CD4-positive, alpha-beta T cell (primary cell): ENCODE data around the gene UBE2B. TPM values are rescaled to one million over a fixed set of nuclear protein-coding genes. Genes with fewer than 3 reads are reported as not detected.

Source experiments
- ATAC-seq: fragments of 200-7000 bp; cut with Tn5 transposase; one replicate; pipeline ENCODE4 v1.10.0; 2022; ENCODE audit warnings: mild to moderate bottlenecking; ENCODE audit not compliant: poor library complexity
- CTCF ChIA-PET: fragments of 350-600 bp; sonication (Branson Sonifier 250); formaldehyde crosslinking; loops from one replicate; lab custom pipeline; 2021; ENCODE audit warnings: antibody characterized with exemption, inconsistent platforms; lab: Charles Lee
- POLR2A ChIA-PET: fragments of 350-600 bp; sonication (Branson Sonifier 250); formaldehyde crosslinking; loops from one replicate; lab custom pipeline; 2021; ENCODE audit warnings: antibody characterized with exemption, inconsistent platforms; lab: Charles Lee
- DNase-seq, 14 experiments: peaks; one replicate each; pipeline ENCODE4 v3.0.0-alpha.2; 2013 to 2020; ENCODE audit warnings: mixed read lengths in 2 of 14
- H3K27ac ChIP-seq, 2 donors: one replicate each; pipeline versions ENCODE4 v1.5.1 to v1.7.0; 2013; ENCODE audit warnings: low read length in 2 of 2, low read depth in 1 of 2, mild to moderate bottlenecking in 1 of 2
- H3K27me3 ChIP-seq, 2 experiments: 1 replicate in 1 of 2; 2 replicates in 1 of 2; pipeline versions ENCODE4 v1.6.1 to v1.7.0; 2013; ENCODE audit warnings: low read length in 2 of 2, control low read depth in 1 of 2, mild to moderate bottlenecking in 1 of 2, moderate library complexity in 1 of 2; ENCODE audit not compliant: insufficient read depth in 2 of 2, control insufficient read depth in 1 of 2
- H3K36me3 ChIP-seq: one replicate; pipeline ENCODE4 v1.6.1; 2013; ENCODE audit warnings: low read length, control low read depth; ENCODE audit not compliant: insufficient read depth
- H3K4me1 ChIP-seq: one replicate; pipeline ENCODE4 v1.6.1; 2013; ENCODE audit warnings: low read length, control low read depth; ENCODE audit not compliant: insufficient read depth
- H3K4me3 ChIP-seq: one replicate; pipeline ENCODE4 v1.5.1; 2013; ENCODE audit warnings: mild to moderate bottlenecking, low read length, moderate library complexity
- H3K9me3 ChIP-seq, 2 experiments: 1 replicate in 1 of 2; 2 replicates in 1 of 2; pipeline versions ENCODE4 v1.6.1 to v1.7.0; 2013; ENCODE audit warnings: low read length in 2 of 2, mild to moderate bottlenecking in 2 of 2, control low read depth in 1 of 2, moderate library complexity in 1 of 2; ENCODE audit not compliant: control insufficient read depth in 1 of 2, insufficient read depth in 1 of 2
- H3K27ac Mint-ChIP-seq: one replicate; pipeline ENCODE4 v1.8.0; 2020; ENCODE audit warnings: mixed read lengths
- H3K27me3 Mint-ChIP-seq: one replicate; pipeline ENCODE4 v1.8.0; 2021; ENCODE audit warnings: mixed read lengths
- H3K36me3 Mint-ChIP-seq: one replicate; pipeline ENCODE4 v1.8.0; 2021; ENCODE audit warnings: low read depth, mixed read lengths
- H3K4me1 Mint-ChIP-seq: one replicate; pipeline ENCODE4 v1.8.0; 2021; ENCODE audit warnings: low read depth, mixed read lengths
- H3K4me3 Mint-ChIP-seq: one replicate; pipeline ENCODE4 v1.8.0; 2020; ENCODE audit warnings: mild to moderate bottlenecking, mixed read lengths
- H3K9me3 Mint-ChIP-seq: one replicate; pipeline ENCODE4 v1.8.0; 2020; ENCODE audit warnings: mixed read lengths
- intact Hi-C, 2 experiments: fragments of 100-400 bp; cut with DNase I in 1 of 2; cut with micrococcal nuclease in 1 of 2; formaldehyde crosslinking; loops; one replicate each; pipeline versions ENCODE4 v1.15.1 to v1.9.0; 2023 to 2025; cut with DNase I, micrococcal nuclease
- total RNA-seq, 174 experiments: library from RNA in 2 of 174; stranded (reverse) in 2 of 174; gene quantifications; one replicate each; pipeline ENCODE4 v1.2.3 and lab custom pipeline; 2021 to 2026
- TF ChIP-seq, protein P1 (sequence below): fragments of 200-600 bp; IDR thresholded peaks from one replicate; pipeline ENCODE4 v1.8.0; 2022; ENCODE audit warnings: antibody characterized with exemption, mild to moderate bottlenecking

UBE2B gene
- total RNA-seq, 2 experiments from 2014 or later: 225 to 228 TPM

DNA sequence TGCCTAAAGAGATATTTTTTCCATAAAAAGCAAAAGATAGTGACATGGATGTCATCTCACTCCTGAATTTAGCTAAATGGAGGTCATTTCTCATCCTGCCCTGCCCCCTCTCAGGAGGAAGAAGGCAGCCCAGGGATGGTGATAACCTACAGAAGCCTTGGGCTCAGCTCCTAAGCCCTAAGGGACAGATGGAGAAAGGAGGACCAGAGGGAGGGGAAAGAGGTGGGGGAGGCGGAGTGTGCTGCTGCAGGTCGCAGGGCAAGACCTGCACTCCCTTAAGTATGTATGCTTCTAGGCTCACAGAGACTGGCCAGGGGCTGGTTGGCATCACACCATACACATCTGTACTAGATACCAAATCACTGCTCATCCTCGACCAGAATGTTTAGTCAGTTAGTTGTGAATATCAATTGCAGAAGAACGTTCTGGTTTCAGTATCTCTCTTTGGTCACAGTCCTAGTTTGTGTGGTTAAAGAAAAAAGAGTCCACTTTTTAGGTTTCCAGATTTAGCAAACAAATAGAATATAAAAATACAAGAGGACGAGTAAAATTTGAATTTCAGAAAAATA, 58.7 kb downstream of the UBE2B start:
- H3K4me3 Mint-ChIP-seq: no peak overlapping the region
- intact Hi-C loops: no loop called here
- ATAC-seq: no peak
- no peak for DNase-seq
- no peaks in the 10 kb centered on the region for H3K9me3 Mint-ChIP-seq
- no peak overlapping the region for H3K27ac Mint-ChIP-seq
- Histone ChIP-seq H3K4me3 (no peak overlapping the region), H3K36me3 (no peaks in the 10 kb centered on the region), H3K9me3 (no peaks in the 10 kb centered on the region), H3K27me3 (peaks cover 0 to 4% of the 10 kb centered on the region in 2 experiments), H3K4me1 (no peaks in the 10 kb centered on the region), H3K27ac (no peak overlapping the region)
- POLR2A ChIA-PET: interaction anchor here (0.6 kb wide), 1 partner anchor 36 kb away, joined by 3 read pairs; no protein-coding TSS in a partner anchor
- TF ChIP-seq, protein P1, sequence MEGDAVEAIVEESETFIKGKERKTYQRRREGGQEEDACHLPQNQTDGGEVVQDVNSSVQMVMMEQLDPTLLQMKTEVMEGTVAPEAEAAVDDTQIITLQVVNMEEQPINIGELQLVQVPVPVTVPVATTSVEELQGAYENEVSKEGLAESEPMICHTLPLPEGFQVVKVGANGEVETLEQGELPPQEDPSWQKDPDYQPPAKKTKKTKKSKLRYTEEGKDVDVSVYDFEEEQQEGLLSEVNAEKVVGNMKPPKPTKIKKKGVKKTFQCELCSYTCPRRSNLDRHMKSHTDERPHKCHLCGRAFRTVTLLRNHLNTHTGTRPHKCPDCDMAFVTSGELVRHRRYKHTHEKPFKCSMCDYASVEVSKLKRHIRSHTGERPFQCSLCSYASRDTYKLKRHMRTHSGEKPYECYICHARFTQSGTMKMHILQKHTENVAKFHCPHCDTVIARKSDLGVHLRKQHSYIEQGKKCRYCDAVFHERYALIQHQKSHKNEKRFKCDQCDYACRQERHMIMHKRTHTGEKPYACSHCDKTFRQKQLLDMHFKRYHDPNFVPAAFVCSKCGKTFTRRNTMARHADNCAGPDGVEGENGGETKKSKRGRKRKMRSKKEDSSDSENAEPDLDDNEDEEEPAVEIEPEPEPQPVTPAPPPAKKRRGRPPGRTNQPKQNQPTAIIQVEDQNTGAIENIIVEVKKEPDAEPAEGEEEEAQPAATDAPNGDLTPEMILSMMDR: no peak
- no peaks in the 10 kb centered on the region for H3K27me3 Mint-ChIP-seq
- H3K4me1 Mint-ChIP-seq: no peaks in the 10 kb centered on the region
- CTCF ChIA-PET: no interaction called here
- no peaks in the 10 kb centered on the region for H3K36me3 Mint-ChIP-seq

- Histone ChIP-seq H3K9me3 (no peaks in the 10 kb centered on the region), H3K4me3 (no peak overlapping the region), H3K36me3 (no peaks in the 10 kb centered on the region), H3K27ac (no peak overlapping the region), H3K27me3 (peaks cover 0 to 3% of the 10 kb centered on the region in 2 experiments), H3K4me1 (peaks cover 11% of the 10 kb centered on the region)
- Mint-ChIP-seq H3K27me3 (no peaks in the 10 kb centered on the region), H3K4me1 (peaks cover 16% of the 10 kb centered on the region), H3K36me3 (no peaks in the 10 kb centered on the region), H3K4me3 (no peak overlapping the region), H3K27ac (no peak overlapping the region), H3K9me3 (no peaks in the 10 kb centered on the region)
- TF ChIP-seq, protein P1: no peak
- intact Hi-C loops: no loop called here
- ChIA-PET CTCF (no interaction called here), POLR2A (interaction anchor here (1.3 kb wide), 1 partner anchor 93 kb away, joined by 3 read pairs; no protein-coding TSS in a partner anchor)
- no peak for ATAC-seq
- no peak for DNase-seq
Observed at GRCh38 chr5:134432174-134432573, 60.8 kb downstream of the UBE2B start.

DNA sequence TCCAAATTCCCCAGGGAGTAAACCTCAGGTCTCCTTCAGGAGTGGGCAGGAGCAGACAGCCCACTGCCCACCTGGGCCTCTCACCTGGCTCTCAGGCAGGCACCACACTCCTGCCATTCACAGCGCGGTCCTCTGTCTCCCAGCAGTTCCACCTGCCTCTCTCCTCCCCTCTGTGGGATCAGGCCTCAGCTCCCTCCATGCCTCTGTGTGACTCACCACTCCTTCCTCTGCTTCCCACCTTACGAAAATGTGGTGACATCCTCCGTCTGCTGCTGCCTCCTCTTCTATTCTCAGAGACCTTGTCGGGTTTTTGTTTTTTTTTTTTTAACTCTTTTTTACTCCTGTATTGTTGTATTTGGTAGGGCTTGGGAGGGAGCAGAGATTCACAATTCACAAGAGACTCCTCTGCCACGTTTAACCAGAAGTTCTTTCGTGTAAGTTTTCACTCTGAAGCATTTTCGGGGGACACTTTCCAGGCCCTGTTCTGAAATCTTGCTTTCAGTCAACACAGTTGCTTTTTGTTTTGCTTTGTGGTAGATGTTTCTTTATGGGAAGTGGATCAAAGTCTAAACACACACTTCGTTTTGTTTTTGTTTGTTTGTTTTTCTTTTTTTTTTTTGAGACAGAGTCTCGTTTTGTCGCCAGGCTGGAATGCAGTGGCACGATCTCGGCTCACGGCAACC, 61.4 kb downstream of the UBE2B start:
- ChIA-PET CTCF (no interaction called here), POLR2A (no interaction called here)
- Mint-ChIP-seq H3K36me3 (no peaks in the 10 kb centered on the region), H3K9me3 (no peaks in the 10 kb centered on the region), H3K4me1 (peaks cover 18% of the 10 kb centered on the region), H3K4me3 (no peak overlapping the region), H3K27ac (no peak overlapping the region), H3K27me3 (no peaks in the 10 kb centered on the region)
- H3K27me3 ChIP-seq: no peaks in the 10 kb centered on the region
- H3K9me3 ChIP-seq: no peaks in the 10 kb centered on the region
- intact Hi-C loops: no loop called here
- no peak for DNase-seq
- TF ChIP-seq, protein P1: no peak
- no peak overlapping the region for H3K4me3 ChIP-seq
- peaks cover 16% of the 10 kb centered on the region for H3K4me1 ChIP-seq
- no peak for ATAC-seq
- H3K36me3 ChIP-seq: no peaks in the 10 kb centered on the region
- H3K27ac ChIP-seq: no peak overlapping the region
